ENCODE measurements around the gene MIGA1. TPM values are rescaled to one million over a fixed set of nuclear protein-coding genes. Genes with fewer than 3 reads are reported as not detected.
"Not testable (repeated sequence)": the region's sequence is repeated elsewhere in the genome, so short reads cannot be mapped to it uniquely, and the experiment has no call there.

MIGA1 gene
- total RNA-seq, 1 donor from 2014 or later, result 13.0 TPM

- CTCF ChIA-PET, result no interaction called here
- no peak overlapping the region for H3K27ac Mint-ChIP-seq
- H3K4me1 Mint-ChIP-seq, result no peaks in the 10 kb centered on the region
- H3K9me3 Mint-ChIP-seq, result no peaks in the 10 kb centered on the region
- intact Hi-C loops (cut with micrococcal nuclease), result loop anchor here (10.0 kb wide), 1 partner anchor 1911 kb away; no protein-coding TSS in a partner anchor
- H3K36me3 Mint-ChIP-seq (ENCODE audit: low read depth), result no peaks in the 10 kb centered on the region
- DNase-seq (no peak), ATAC-seq (ENCODE audit: low read depth) (no peak)
- POLR2A ChIA-PET, result no interaction called here
- no peak overlapping the region for H3K4me3 Mint-ChIP-seq
- peaks cover 2% of the 10 kb centered on the region for H3K27me3 Mint-ChIP-seq
- no peak for TF ChIP-seq CTCF (IDR thresholded peaks at IDR 0.05)
These were observed 126.2 kb downstream of the MIGA1 start for GRCh38 chr1:77905603-77906002.

GRCh38 chr1:77906019-77906545 is 126.6 kb downstream of the MIGA1 start:
- Mint-ChIP-seq H3K27me3 (peaks cover 2% of the 10 kb centered on the region), H3K27ac (no peak overlapping the region), H3K9me3 (no peaks in the 10 kb centered on the region), H3K36me3 (ENCODE audit: low read depth) (no peaks in the 10 kb centered on the region), H3K4me3 (no peak overlapping the region), H3K4me1 (no peaks in the 10 kb centered on the region)
- ATAC-seq (ENCODE audit: low read depth) (no peak), DNase-seq (no peak)
- intact Hi-C loops (cut with micrococcal nuclease), result loop anchor here (10.0 kb wide), 1 partner anchor 1911 kb away; no protein-coding TSS in a partner anchor
- CTCF ChIA-PET, result no interaction called here
- POLR2A ChIA-PET, result no interaction called here
- no peak for TF ChIP-seq CTCF (IDR thresholded peaks at IDR 0.05)

- no peak overlapping the region for H3K4me3 Mint-ChIP-seq
- no peaks in the 10 kb centered on the region for H3K9me3 Mint-ChIP-seq
- intact Hi-C loops (cut with micrococcal nuclease), result loop anchor here (10.0 kb wide), 1 partner anchor 1912 kb away; no protein-coding TSS in a partner anchor
- DNase-seq, result no peak
- peaks cover 2% of the 10 kb centered on the region for H3K27me3 Mint-ChIP-seq
- POLR2A ChIA-PET, result no interaction called here
- no peak overlapping the region for H3K27ac Mint-ChIP-seq
- H3K36me3 Mint-ChIP-seq (ENCODE audit: low read depth), result no peaks in the 10 kb centered on the region
- TF ChIP-seq CTCF (IDR thresholded peaks at IDR 0.05), result no peak
- CTCF ChIA-PET, result no interaction called here
- no peak for ATAC-seq (ENCODE audit: low read depth)
- H3K4me1 Mint-ChIP-seq, result no peaks in the 10 kb centered on the region
These were observed 127.2 kb downstream of the MIGA1 start for GRCh38 chr1:77906624-77907023.

- Mint-ChIP-seq H3K9me3 (no peaks in the 10 kb centered on the region), H3K4me3 (no peak overlapping the region), H3K27ac (no peak overlapping the region), H3K4me1 (no peaks in the 10 kb centered on the region), H3K36me3 (ENCODE audit: low read depth) (no peaks in the 10 kb centered on the region), H3K27me3 (peaks cover 2% of the 10 kb centered on the region)
- no peak for TF ChIP-seq CTCF (IDR thresholded peaks at IDR 0.05)
- ATAC-seq (ENCODE audit: low read depth) (no peak), DNase-seq (no peak)
- intact Hi-C loops (cut with micrococcal nuclease), result no loop called here
- CTCF ChIA-PET, result no interaction called here
- POLR2A ChIA-PET, result no interaction called here
These were observed 130.7 kb downstream of the MIGA1 start for GRCh38 chr1:77910116-77910515.

- H3K9me3 Mint-ChIP-seq; CTCF ChIA-PET; H3K27me3 Mint-ChIP-seq; POLR2A ChIA-PET; ATAC-seq (ENCODE audit: low read depth); DNase-seq; H3K27ac Mint-ChIP-seq; H3K4me3 Mint-ChIP-seq; H3K4me1 Mint-ChIP-seq; H3K36me3 Mint-ChIP-seq (ENCODE audit: low read depth); intact Hi-C loops (cut with micrococcal nuclease): not testable (repeated sequence)
These were observed 139.5 kb downstream of the MIGA1 start for GRCh38 chr1:77918918-77919317.

GRCh38 chr1:77925518-77925917 is 146.1 kb downstream of the MIGA1 start:
- ChIA-PET POLR2A (no interaction called here), CTCF (no interaction called here)
- Mint-ChIP-seq H3K27ac (no peak overlapping the region), H3K27me3 (no peaks in the 10 kb centered on the region), H3K4me3 (no peak overlapping the region), H3K36me3 (ENCODE audit: low read depth) (no peaks in the 10 kb centered on the region), H3K9me3 (no peaks in the 10 kb centered on the region), H3K4me1 (peaks cover 10% of the 10 kb centered on the region)
- DNase-seq, result no peak
- intact Hi-C loops (cut with micrococcal nuclease), result no loop called here
- no peak for ATAC-seq (ENCODE audit: low read depth)
- no peak for TF ChIP-seq CTCF (IDR thresholded peaks at IDR 0.05)

Measured in activated B cell treated with CpG ODN at 0.5 μM for 24 hours (primary cell).